Epithelial cell of esophagus (primary cell): ENCODE results near the gene PARP8.
"Not testable (repeated sequence)": the region's sequence is repeated elsewhere in the genome, so short reads cannot be mapped to it uniquely, and the experiment has no call there.

ENCODE experiments used
- DNase-seq: peaks from one replicate; pipeline ENCODE4 v3.0.0; 2010; ENCODE audit warnings: low read depth
- H3K4me3 ChIP-seq: 2 replicates; pipeline ENCODE4 v1.5.1; 2011; ENCODE audit warnings: mild to moderate bottlenecking, low read length, control low read depth
- TF ChIP-seq, protein P1 (sequence below): IDR thresholded peaks from 2 replicates; pipeline ENCODE4 v1.5.1; 2011; ENCODE audit warnings: low read depth, mild to moderate bottlenecking, low read length, control low read depth, inconsistent platforms; ENCODE audit not compliant: insufficient read depth; ENCODE audit errors: missing control alignments

Gene PARP8

DNA sequence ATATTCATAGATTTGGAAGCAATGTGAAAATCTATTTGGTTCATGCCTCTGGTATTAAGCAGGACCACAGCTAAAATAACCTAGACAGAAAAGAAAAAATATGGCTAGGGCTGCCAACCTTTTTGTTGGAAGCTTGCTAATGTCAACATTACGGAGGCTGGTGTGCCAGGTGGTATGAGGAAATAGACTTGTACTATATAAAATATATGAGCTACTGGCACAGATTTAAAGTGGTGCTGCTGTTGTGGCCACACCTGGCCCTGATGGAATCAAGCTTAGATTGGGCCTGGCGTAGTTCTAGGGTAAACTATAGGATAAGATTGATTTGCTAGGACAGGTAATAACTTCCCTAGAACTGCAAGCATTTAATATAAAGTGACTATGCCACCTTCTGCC, 10.6 kb upstream of the PARP8 start:
- H3K4me3 ChIP-seq, result no peak overlapping the region
- TF ChIP-seq, protein P1, sequence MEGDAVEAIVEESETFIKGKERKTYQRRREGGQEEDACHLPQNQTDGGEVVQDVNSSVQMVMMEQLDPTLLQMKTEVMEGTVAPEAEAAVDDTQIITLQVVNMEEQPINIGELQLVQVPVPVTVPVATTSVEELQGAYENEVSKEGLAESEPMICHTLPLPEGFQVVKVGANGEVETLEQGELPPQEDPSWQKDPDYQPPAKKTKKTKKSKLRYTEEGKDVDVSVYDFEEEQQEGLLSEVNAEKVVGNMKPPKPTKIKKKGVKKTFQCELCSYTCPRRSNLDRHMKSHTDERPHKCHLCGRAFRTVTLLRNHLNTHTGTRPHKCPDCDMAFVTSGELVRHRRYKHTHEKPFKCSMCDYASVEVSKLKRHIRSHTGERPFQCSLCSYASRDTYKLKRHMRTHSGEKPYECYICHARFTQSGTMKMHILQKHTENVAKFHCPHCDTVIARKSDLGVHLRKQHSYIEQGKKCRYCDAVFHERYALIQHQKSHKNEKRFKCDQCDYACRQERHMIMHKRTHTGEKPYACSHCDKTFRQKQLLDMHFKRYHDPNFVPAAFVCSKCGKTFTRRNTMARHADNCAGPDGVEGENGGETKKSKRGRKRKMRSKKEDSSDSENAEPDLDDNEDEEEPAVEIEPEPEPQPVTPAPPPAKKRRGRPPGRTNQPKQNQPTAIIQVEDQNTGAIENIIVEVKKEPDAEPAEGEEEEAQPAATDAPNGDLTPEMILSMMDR, result no peak
- DNase-seq, result peak; percentile 73

- no peak overlapping the region for H3K4me3 ChIP-seq
- TF ChIP-seq, protein P1, result no peak
- no peak for DNase-seq
Observed at GRCh38 chr5:50657044-50657443, 9.4 kb upstream of the PARP8 start.

DNA sequence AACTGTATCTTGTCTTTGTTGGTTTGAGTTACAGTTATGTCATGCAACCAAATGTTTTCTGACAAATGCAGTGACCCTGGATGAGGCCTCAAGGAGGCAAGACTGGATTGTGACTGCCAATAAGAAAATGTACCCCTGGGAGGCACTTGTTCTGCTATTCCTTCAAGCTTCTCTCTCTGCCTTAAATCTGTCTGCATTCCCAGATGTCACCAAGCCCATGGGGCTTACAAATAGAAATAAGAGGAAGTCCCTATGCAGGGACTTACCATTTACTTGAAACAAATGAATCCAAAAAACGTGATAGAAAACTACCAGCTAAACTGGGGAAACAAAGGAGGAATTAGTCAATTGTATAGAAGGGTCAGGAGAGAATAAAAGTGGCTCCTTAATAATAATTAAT, 8.2 kb upstream of the PARP8 start:
- no peak overlapping the region for H3K4me3 ChIP-seq
- no peak for DNase-seq
- TF ChIP-seq, protein P1, result no peak

GRCh38 chr5:50663636-50664035, 2.8 kb upstream of the PARP8 start:
- DNase-seq, result no peak
- TF ChIP-seq, protein P1, result no peak
- no peak overlapping the region for H3K4me3 ChIP-seq

DNA sequence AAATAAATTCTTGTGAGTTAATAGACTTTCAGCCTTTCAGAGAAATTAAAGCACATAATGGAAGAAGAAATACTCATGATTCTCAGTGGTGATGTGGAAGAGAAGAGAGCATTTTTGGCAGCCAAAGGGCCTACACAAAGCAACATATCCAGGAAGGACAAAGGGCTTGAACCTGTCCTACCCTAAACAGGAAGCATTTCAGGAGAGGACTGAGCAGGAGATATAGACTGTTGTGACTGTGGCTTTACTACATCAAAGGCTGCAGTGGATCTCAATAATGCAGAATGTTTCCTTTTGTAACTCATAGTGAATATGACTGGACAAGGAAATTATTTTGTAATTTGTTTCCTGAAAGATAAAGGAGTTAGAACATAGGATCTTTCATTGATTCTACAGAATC, 1.3 kb upstream of the PARP8 start:
- DNase-seq, result no peak
- TF ChIP-seq, protein P1, result no peak
- no peak overlapping the region for H3K4me3 ChIP-seq

DNA sequence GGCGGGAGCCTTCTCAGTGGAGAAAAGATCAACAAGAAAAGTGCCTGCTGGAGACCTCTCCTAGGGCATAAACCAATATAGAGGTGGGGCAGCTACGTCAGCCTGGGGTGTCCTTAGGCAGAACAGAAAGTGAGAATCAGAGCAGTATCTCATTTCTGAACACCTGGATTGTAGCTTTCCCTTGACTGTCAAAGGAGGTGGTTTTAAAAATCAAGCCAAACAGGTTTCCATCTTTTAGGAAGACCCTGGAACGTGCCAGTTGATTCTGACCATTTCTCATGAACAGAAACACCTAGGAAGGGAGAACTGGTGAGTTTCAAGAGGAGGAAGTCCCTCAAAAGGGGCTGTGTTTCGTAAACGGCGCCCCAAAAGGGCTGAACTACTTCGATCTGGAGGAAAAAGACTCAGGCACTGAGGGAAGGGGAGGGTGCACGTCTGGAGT, 655 bp upstream of the PARP8 start:
- peak overlapping the region; percentile 85 for H3K4me3 ChIP-seq
- DNase-seq, result not testable (repeated sequence)

- peak; percentile 71 for DNase-seq
- TF ChIP-seq, protein P1, result no peak
- peak overlapping the region; percentile 85 for H3K4me3 ChIP-seq
Observed at GRCh38 chr5:50667023-50667652, 701 bp downstream of the PARP8 start.
